ENCODE measurements around the gene SEPSECS.

SEPSECS gene

DNA sequence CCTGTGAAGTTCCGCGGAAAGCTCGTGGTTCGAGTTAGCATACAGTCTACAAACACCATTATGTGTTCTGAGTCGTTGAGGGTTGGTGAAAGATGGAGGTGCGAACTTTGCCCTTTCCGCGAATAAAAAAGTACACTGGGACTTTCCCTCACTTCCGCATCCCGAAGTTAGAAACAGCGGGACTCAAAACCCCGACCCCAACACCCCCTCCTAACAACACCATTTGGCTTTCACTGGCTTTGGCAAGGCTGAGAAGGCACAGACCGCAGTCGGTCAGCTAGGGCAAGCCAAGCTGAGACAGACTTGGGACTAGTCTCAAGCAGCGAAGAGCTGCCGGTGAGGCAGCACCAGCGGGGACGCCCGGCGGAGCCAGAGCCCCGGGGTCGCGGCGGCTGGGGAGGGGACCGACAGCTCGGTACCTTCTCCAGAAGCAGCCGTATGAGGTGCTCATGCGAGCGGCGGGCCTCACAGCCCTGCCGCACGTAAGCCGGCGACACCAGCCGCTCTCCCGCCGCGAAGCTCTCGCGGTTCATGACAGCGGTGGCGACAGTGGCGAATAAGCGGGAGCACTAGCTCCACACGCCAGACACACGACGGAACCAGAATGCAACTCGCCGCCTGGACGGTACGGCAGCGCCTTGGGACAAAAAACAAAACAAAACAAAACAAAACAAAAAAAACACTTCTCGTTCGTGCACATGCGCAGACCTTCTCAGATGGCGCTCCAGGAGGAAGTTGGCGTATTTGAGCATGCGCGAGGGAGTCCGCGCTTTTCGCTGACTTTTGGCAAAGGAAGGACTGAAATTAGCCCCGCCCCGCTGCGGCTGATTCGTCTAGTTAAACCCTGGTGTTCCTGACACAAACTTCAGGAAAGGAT, at the start of gene SEPSECS:
Gene SEPSECS (minus strand): TSS at position 613 of the 877 bp plus-strand sequence. CDS start 80 bp downstream, at position 533.
- Histone ChIP-seq H3K27me3 (ENCODE audit: control insufficient read depth, insufficient read depth, low read length) (no peaks in the 10 kb centered on the region), H3K4me1 (ENCODE audit: control insufficient read depth, insufficient read depth, low read length) (peaks cover 7% of the 10 kb centered on the region), H3K4me3 (ENCODE audit: low read length) (peak within 1 kb of the TSS; percentile 97), H3K36me3 (ENCODE audit: control insufficient read depth, insufficient read depth, low read length) (no peaks in the 10 kb centered on the region), H3K9ac (ENCODE audit: low read length) (peak within 1 kb of the TSS; percentile 82), H3K27ac (ENCODE audit: low read depth, low read length) (peak within 1 kb of the TSS; percentile 97)

DNA sequence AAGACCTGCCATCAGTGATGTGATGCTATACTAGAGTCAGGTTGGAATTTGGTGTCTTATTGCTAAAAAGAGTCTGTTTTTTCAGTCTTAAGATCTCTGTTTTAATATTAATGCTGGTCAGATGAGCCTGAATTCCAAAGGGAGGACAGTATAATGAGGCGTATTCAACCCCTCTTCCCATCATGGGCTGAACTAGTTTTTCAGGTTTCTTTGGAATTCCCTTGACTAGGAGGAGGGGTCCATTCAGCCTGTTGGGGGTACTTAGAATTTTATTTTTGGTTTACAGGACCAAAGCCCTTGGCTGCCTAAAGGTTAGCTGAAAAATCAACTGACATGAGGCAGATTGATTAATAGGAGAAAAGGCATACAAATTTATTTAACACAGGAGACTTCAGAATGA, 49.5 kb upstream of the SEPSECS start:
- no peaks in the 10 kb centered on the region for H3K27me3 ChIP-seq (ENCODE audit: control insufficient read depth, insufficient read depth, low read length)
- H3K27ac ChIP-seq (ENCODE audit: low read depth, low read length), result no peak overlapping the region
- no peaks in the 10 kb centered on the region for H3K36me3 ChIP-seq (ENCODE audit: control insufficient read depth, insufficient read depth, low read length)

GRCh38 chr4:25207997-25208396, 47.7 kb upstream of the SEPSECS start:
- Histone ChIP-seq H3K4me3 (ENCODE audit: low read length) (no peak overlapping the region), H3K36me3 (ENCODE audit: control insufficient read depth, insufficient read depth, low read length) (no peaks in the 10 kb centered on the region), H3K9ac (ENCODE audit: low read length) (no peak overlapping the region), H3K4me1 (ENCODE audit: control insufficient read depth, insufficient read depth, low read length) (no peaks in the 10 kb centered on the region), H3K27me3 (ENCODE audit: control insufficient read depth, insufficient read depth, low read length) (no peaks in the 10 kb centered on the region), H3K27ac (ENCODE audit: low read depth, low read length) (no peak overlapping the region)

More for the DNA sequence above, 49.5 kb upstream of the SEPSECS start:
- no peak overlapping the region for H3K9ac ChIP-seq (ENCODE audit: low read length)
- H3K4me1 ChIP-seq (ENCODE audit: control insufficient read depth, insufficient read depth, low read length), result no peaks in the 10 kb centered on the region
- H3K4me3 ChIP-seq (ENCODE audit: low read length), result no peak overlapping the region

DNA sequence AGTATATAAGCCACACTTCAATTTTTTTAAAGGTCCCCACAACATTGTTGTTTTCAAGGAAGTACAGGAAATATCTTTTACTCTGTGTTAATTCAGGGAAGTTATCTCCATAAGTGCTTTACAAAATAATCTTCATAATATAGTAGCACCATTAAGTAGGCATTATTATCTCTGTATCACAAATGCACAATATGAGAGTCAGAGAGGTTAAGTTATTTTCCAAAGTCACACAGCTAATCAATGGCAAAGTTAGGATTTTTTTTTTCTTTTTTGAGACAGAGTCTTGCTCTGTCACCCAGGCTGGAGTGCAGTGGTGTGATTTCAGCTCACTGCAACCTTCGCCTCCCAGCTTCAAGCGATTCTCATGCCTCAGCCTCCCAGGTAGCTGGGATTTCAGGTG, 38.5 kb upstream of the SEPSECS start:
- no peak overlapping the region for H3K4me3 ChIP-seq (ENCODE audit: low read length)
- H3K4me1 ChIP-seq (ENCODE audit: control insufficient read depth, insufficient read depth, low read length), result no peaks in the 10 kb centered on the region
- H3K27me3 ChIP-seq (ENCODE audit: control insufficient read depth, insufficient read depth, low read length), result no peaks in the 10 kb centered on the region
- no peak overlapping the region for H3K27ac ChIP-seq (ENCODE audit: low read depth, low read length)
- no peak overlapping the region for H3K9ac ChIP-seq (ENCODE audit: low read length)
- H3K36me3 ChIP-seq (ENCODE audit: control insufficient read depth, insufficient read depth, low read length), result no peaks in the 10 kb centered on the region

DNA sequence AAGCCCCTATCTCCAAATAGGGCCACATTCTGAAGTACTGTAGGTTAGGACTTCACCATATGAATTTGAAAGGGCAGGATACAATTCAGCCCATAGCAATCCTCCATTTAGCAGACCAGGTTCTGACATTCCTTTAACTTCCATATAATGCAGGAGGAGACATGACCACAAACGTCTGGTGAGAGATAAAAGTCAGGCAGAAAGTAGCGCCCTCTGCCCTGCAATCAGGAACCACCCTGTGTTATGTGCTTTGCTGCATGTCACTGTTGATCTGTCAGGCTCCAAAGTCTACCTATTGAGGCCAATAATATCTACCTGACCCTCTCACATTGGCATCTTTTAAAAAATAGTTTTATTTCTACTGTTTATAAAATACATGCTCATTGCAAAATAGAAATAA, 30.2 kb upstream of the SEPSECS start:
- no peaks in the 10 kb centered on the region for H3K36me3 ChIP-seq (ENCODE audit: control insufficient read depth, insufficient read depth, low read length)
- no peak overlapping the region for H3K9ac ChIP-seq (ENCODE audit: low read length)
- H3K4me3 ChIP-seq (ENCODE audit: low read length), result no peak overlapping the region
- H3K27me3 ChIP-seq (ENCODE audit: control insufficient read depth, insufficient read depth, low read length), result no peaks in the 10 kb centered on the region
- no peaks in the 10 kb centered on the region for H3K4me1 ChIP-seq (ENCODE audit: control insufficient read depth, insufficient read depth, low read length)
- H3K27ac ChIP-seq (ENCODE audit: low read depth, low read length), result no peak overlapping the region

- no peaks in the 10 kb centered on the region for H3K27me3 ChIP-seq (ENCODE audit: control insufficient read depth, insufficient read depth, low read length)
- no peaks in the 10 kb centered on the region for H3K4me1 ChIP-seq (ENCODE audit: control insufficient read depth, insufficient read depth, low read length)
- H3K4me3 ChIP-seq (ENCODE audit: low read length), result no peak overlapping the region
- no peaks in the 10 kb centered on the region for H3K36me3 ChIP-seq (ENCODE audit: control insufficient read depth, insufficient read depth, low read length)
- no peak overlapping the region for H3K27ac ChIP-seq (ENCODE audit: low read depth, low read length)
- no peak overlapping the region for H3K9ac ChIP-seq (ENCODE audit: low read length)
Measured at GRCh38 chr4:25184056-25184455, 23.8 kb upstream of the SEPSECS start.

GRCh38 chr4:25182937-25183336, 22.7 kb upstream of the SEPSECS start:
- no peak overlapping the region for H3K4me3 ChIP-seq (ENCODE audit: low read length)
- H3K27ac ChIP-seq (ENCODE audit: low read depth, low read length), result no peak overlapping the region
- no peaks in the 10 kb centered on the region for H3K36me3 ChIP-seq (ENCODE audit: control insufficient read depth, insufficient read depth, low read length)
- H3K9ac ChIP-seq (ENCODE audit: low read length), result no peak overlapping the region
- H3K4me1 ChIP-seq (ENCODE audit: control insufficient read depth, insufficient read depth, low read length), result no peaks in the 10 kb centered on the region
- no peaks in the 10 kb centered on the region for H3K27me3 ChIP-seq (ENCODE audit: control insufficient read depth, insufficient read depth, low read length)

GRCh38 chr4:25180524-25181131, 20.4 kb upstream of the SEPSECS start:
- Histone ChIP-seq H3K9ac (ENCODE audit: low read length) (no peak overlapping the region), H3K36me3 (ENCODE audit: control insufficient read depth, insufficient read depth, low read length) (no peaks in the 10 kb centered on the region), H3K4me3 (ENCODE audit: low read length) (no peak overlapping the region), H3K27ac (ENCODE audit: low read depth, low read length) (no peak overlapping the region), H3K27me3 (ENCODE audit: control insufficient read depth, insufficient read depth, low read length) (no peaks in the 10 kb centered on the region), H3K4me1 (ENCODE audit: control insufficient read depth, insufficient read depth, low read length) (no peaks in the 10 kb centered on the region)

DNA sequence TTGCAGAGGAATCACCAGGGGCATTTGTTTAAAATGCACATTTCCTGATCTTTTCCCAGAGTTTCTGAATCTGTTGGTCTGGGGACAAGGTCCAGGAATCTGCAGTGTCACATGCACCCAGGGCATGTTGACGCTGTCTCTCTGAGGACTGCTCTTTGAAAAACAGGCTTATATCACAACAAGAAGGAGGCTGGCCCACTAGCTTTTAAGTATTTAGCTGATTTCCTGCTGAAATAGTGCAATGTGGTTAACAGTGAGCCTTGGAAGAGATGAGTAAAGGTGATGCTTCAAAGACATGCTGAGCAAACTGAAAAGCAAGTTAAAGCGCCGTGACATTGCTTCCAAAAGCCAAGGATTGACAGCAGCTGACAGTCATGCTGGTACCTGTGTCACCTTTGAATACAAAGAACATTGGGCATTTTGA, 18.6 kb upstream of the SEPSECS start:
- no peak overlapping the region for H3K27ac ChIP-seq (ENCODE audit: low read depth, low read length)
- H3K27me3 ChIP-seq (ENCODE audit: control insufficient read depth, insufficient read depth, low read length), result no peaks in the 10 kb centered on the region
- H3K4me1 ChIP-seq (ENCODE audit: control insufficient read depth, insufficient read depth, low read length), result no peaks in the 10 kb centered on the region
- H3K9ac ChIP-seq (ENCODE audit: low read length), result no peak overlapping the region
- no peak overlapping the region for H3K4me3 ChIP-seq (ENCODE audit: low read length)
- H3K36me3 ChIP-seq (ENCODE audit: control insufficient read depth, insufficient read depth, low read length), result no peaks in the 10 kb centered on the region

DNA sequence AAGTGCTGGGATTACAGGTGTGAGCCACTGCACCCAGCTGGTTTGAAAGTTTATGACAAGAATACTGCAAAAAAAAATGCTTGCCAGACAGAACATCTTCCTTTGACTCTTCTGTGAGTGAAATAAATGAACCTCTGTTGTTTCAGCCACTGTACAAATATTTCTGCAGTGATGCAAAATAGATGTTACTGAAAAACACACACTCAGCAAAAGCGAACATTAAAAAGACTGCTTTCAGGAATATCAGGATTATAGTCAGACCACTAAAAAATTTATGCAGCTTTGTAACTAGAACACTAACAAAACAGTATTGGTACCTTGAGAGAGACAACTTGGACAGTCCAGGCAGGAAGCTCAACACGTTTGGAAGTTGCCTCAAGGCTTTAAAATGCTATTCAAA, 16.9 kb upstream of the SEPSECS start:
- H3K4me3 ChIP-seq (ENCODE audit: low read length), result no peak overlapping the region
- H3K27me3 ChIP-seq (ENCODE audit: control insufficient read depth, insufficient read depth, low read length), result no peaks in the 10 kb centered on the region
- peaks cover 2% of the 10 kb centered on the region for H3K4me1 ChIP-seq (ENCODE audit: control insufficient read depth, insufficient read depth, low read length)
- no peaks in the 10 kb centered on the region for H3K36me3 ChIP-seq (ENCODE audit: control insufficient read depth, insufficient read depth, low read length)
- H3K9ac ChIP-seq (ENCODE audit: low read length), result no peak overlapping the region
- no peak overlapping the region for H3K27ac ChIP-seq (ENCODE audit: low read depth, low read length)

GRCh38 chr4:25174674-25175073, 14.4 kb upstream of the SEPSECS start:
- Histone ChIP-seq H3K27me3 (ENCODE audit: control insufficient read depth, insufficient read depth, low read length) (no peaks in the 10 kb centered on the region), H3K4me3 (ENCODE audit: low read length) (no peak overlapping the region), H3K4me1 (ENCODE audit: control insufficient read depth, insufficient read depth, low read length) (peaks cover 2% of the 10 kb centered on the region), H3K36me3 (ENCODE audit: control insufficient read depth, insufficient read depth, low read length) (no peaks in the 10 kb centered on the region), H3K9ac (ENCODE audit: low read length) (no peak overlapping the region), H3K27ac (ENCODE audit: low read depth, low read length) (no peak overlapping the region)

GRCh38 chr4:25172961-25173915, 13.0 kb upstream of the SEPSECS start:
- Histone ChIP-seq H3K36me3 (ENCODE audit: control insufficient read depth, insufficient read depth, low read length) (no peaks in the 10 kb centered on the region), H3K4me1 (ENCODE audit: control insufficient read depth, insufficient read depth, low read length) (peaks cover 2% of the 10 kb centered on the region), H3K4me3 (ENCODE audit: low read length) (no peak overlapping the region), H3K27ac (ENCODE audit: low read depth, low read length) (peak overlapping the region; percentile 58), H3K9ac (ENCODE audit: low read length) (no peak overlapping the region), H3K27me3 (ENCODE audit: control insufficient read depth, insufficient read depth, low read length) (no peaks in the 10 kb centered on the region)
